HepG2 (cell line): ENCODE results near the gene RPS6KA5. TPM values are rescaled to one million over a fixed set of nuclear protein-coding genes. Genes with fewer than 3 reads are reported as not detected.

Source experiments
- CBX5 ChIP-seq: sonication (generic); formaldehyde crosslinking; IDR thresholded peaks from 2 replicates; pipeline ENCODE4 v1.4.0; 2020; ENCODE audit warnings: missing genetic modification reagents, borderline replicate concordance
- EHMT2 ChIP-seq: fragments of 200-600 bp; sonication (generic); IDR thresholded peaks from 2 replicates; pipeline ENCODE4 v1.7.0; 2017; ENCODE audit warnings: antibody characterized with exemption, low read depth, low read length, borderline replicate concordance
- ETV5 ChIP-seq: IDR thresholded peaks from 2 replicates; pipeline ENCODE4 v1.6.1; 2018; ENCODE audit warnings: missing biosample characterization, missing genetic modification reagents, inconsistent platforms, borderline replicate concordance
- GFI1 ChIP-seq: sonication (generic); formaldehyde crosslinking; IDR thresholded peaks from 2 replicates; pipeline ENCODE4 v1.5.0; 2020; ENCODE audit warnings: missing genetic modification reagents, mild to moderate bottlenecking, borderline replicate concordance
- HES4 ChIP-seq: sonication (generic); formaldehyde crosslinking; IDR thresholded peaks from 2 replicates; pipeline ENCODE4 v1.9.0; 2021; ENCODE audit warnings: mild to moderate bottlenecking, missing genetic modification reagents, borderline replicate concordance
- IRF2 ChIP-seq: IDR thresholded peaks from 2 replicates; pipeline ENCODE4 v1.6.1; 2018; ENCODE audit warnings: missing genetic modification reagents, missing compliant biosample characterization
- KLF13 ChIP-seq: sonication (generic); formaldehyde crosslinking; IDR thresholded peaks from 2 replicates; pipeline ENCODE4 v1.4.0; 2020; ENCODE audit warnings: mild to moderate bottlenecking, missing genetic modification reagents
- MTF2 ChIP-seq: sonication (generic); formaldehyde crosslinking; IDR thresholded peaks from 2 replicates; pipeline ENCODE4 v1.5.0; 2020; ENCODE audit warnings: missing genetic modification reagents, borderline replicate concordance
- NFE2L2 ChIP-seq: fragments of 150-350 bp; IDR thresholded peaks from 2 replicates; pipeline ENCODE4 v1.6.1; 2014; ENCODE audit warnings: low read length
- NONO ChIP-seq, 2 experiments: fragments of 450-650 bp in 1 of 2; sonication (generic) in 1 of 2; formaldehyde crosslinking in 1 of 2; IDR thresholded peaks in 1 of 2; conservative IDR thresholded peaks in 1 of 2; 2 replicates each; pipeline versions ENCODE4 v1.6.1 to v1.8.0; 2017 to 2022; ENCODE audit warnings: mild to moderate bottlenecking in 1 of 2, missing genetic modification reagents in 1 of 2, moderate library complexity in 1 of 2
- SCMH1 ChIP-seq: sonication (generic); formaldehyde crosslinking; IDR thresholded peaks from 2 replicates; pipeline ENCODE4 v1.9.0; 2021; ENCODE audit warnings: missing genetic modification reagents, mild to moderate bottlenecking, borderline replicate concordance
- TCF7L2 ChIP-seq: IDR thresholded peaks from 2 replicates; pipeline ENCODE4 v1.6.1; 2011; ENCODE audit warnings: mild to moderate bottlenecking, low read depth, low read length, moderate library complexity
- TRIM24 ChIP-seq: sonication (generic); formaldehyde crosslinking; IDR thresholded peaks from 2 replicates; pipeline ENCODE4 v1.8.0; 2022; ENCODE audit warnings: mild to moderate bottlenecking, missing genetic modification reagents
- YY1 ChIP-seq: IDR thresholded peaks from 2 replicates; pipeline ENCODE4 v1.6.1; 2011; ENCODE audit warnings: low read length, low read depth, moderate library complexity, mild to moderate bottlenecking; ENCODE audit not compliant: insufficient read depth, insufficient replicate concordance
- ZNF20 ChIP-seq: sonication (generic); formaldehyde crosslinking; IDR thresholded peaks from 2 replicates; pipeline ENCODE4 v1.4.0; 2020; ENCODE audit warnings: mild to moderate bottlenecking, moderate library complexity, missing genetic modification reagents
- ZNF256 ChIP-seq: sonication (generic); formaldehyde crosslinking; conservative IDR thresholded peaks from 2 replicates; pipeline ENCODE4 v1.4.0; 2020; ENCODE audit warnings: missing genetic modification reagents
- ZNF772 ChIP-seq: sonication (generic); formaldehyde crosslinking; IDR thresholded peaks from 2 replicates; pipeline ENCODE4 v1.5.0; 2020; ENCODE audit warnings: mild to moderate bottlenecking, missing genetic modification reagents
- ZSCAN20 ChIP-seq: sonication (generic); formaldehyde crosslinking; IDR thresholded peaks from 2 replicates; pipeline ENCODE4 v1.4.0; 2020; ENCODE audit warnings: missing genetic modification reagents, mild to moderate bottlenecking, borderline replicate concordance
- ZSCAN25 ChIP-seq: sonication (generic); formaldehyde crosslinking; IDR thresholded peaks from 2 replicates; pipeline ENCODE4 v1.8.0; 2022; ENCODE audit warnings: mild to moderate bottlenecking, missing genetic modification reagents
- polyA plus RNA-seq, 8 experiments: library from polyadenylated mRNA; depleted of rRNA in 3 of 8; stranded (reverse) in 7 of 8; unstranded in 1 of 8; fragments of >200 nt; fragmentation: Illumina TruSeq in 4 of 8; extraction: Trizol in 4 of 8; gene quantifications; 2 replicates each; pipeline versions ENCODE4 v1.2.1 to v1.2.3, GENCODE V29; 2011 to 2016; ENCODE audit warnings: low read depth in 4 of 8, missing spikeins in 1 of 8, mixed read lengths in 1 of 8; ENCODE audit not compliant: insufficient read depth in 1 of 8
- total RNA-seq, 5 experiments: library from RNA; depleted of rRNA; stranded (reverse); fragments of >200 nt; fragmentation: Illumina TruSeq; extraction: Trizol; gene quantifications; 2 replicates each; pipeline ENCODE4 v1.2.3, GENCODE V29; 2016; ENCODE audit warnings: low read depth in 1 of 5
- TF ChIP-seq, protein P1 (sequence below): sonication (generic); formaldehyde crosslinking; IDR thresholded peaks from 2 replicates; pipeline ENCODE4 v1.4.0; 2020; ENCODE audit warnings: mild to moderate bottlenecking, missing genetic modification reagents
- TF ChIP-seq, protein P2 (sequence below): sonication (generic); formaldehyde crosslinking; IDR thresholded peaks from 2 replicates; pipeline ENCODE4 v1.4.0; 2020; ENCODE audit warnings: missing genetic modification reagents, mild to moderate bottlenecking, borderline replicate concordance
- TF ChIP-seq, protein P3 (sequence below): sonication (generic); formaldehyde crosslinking; IDR thresholded peaks from 2 replicates; pipeline ENCODE4 v1.5.0; 2020; ENCODE audit warnings: missing genetic modification reagents
- TF ChIP-seq, protein P4 (sequence below): sonication (generic); formaldehyde crosslinking; IDR thresholded peaks from 2 replicates; pipeline ENCODE4 v1.5.0; 2020; ENCODE audit warnings: missing genetic modification reagents, mild to moderate bottlenecking, borderline replicate concordance

The RPS6KA5 gene
- total and polyA plus RNA-seq, 2 of the 13 experiments (the other 11 are each of a cell fraction or from before 2014, with no cell fraction given) = 0.50 to 0.58 TPM

DNA sequence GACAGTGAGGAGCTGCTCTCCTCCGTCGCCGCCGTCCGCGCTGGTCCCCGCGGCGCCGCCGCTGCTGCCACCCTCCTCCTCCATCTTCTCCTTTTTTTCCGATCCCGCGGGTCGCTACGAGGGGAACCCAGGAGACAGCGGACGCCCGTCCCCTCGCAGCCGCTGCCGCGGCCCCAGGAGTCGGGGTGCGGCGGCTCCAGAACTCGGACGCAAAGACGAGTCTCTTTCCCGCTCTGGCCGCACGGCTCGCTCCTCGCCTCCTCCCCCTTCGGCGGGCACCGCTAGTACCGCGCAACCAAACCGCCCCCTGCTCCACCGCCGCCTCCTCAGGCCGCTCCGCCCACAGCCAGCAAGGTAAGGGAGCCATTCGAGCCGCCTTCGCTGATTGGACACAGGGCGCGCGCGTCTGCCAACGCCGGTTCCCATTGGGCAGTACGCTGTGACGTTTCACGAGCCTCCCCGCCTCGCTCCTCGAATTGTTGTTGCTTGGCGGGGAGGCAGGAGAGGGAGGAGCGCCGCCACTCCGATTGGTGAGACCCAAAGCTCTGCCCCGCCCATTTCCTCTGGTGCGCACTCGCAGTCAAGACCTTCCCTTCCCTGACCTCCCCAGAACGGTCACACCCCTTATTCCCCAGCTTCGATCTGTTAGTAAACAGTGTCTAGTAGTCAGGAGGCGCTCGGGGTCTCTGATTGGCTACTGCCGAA is at the start of gene RPS6KA5 (continued):
- TF ChIP-seq, protein P1, sequence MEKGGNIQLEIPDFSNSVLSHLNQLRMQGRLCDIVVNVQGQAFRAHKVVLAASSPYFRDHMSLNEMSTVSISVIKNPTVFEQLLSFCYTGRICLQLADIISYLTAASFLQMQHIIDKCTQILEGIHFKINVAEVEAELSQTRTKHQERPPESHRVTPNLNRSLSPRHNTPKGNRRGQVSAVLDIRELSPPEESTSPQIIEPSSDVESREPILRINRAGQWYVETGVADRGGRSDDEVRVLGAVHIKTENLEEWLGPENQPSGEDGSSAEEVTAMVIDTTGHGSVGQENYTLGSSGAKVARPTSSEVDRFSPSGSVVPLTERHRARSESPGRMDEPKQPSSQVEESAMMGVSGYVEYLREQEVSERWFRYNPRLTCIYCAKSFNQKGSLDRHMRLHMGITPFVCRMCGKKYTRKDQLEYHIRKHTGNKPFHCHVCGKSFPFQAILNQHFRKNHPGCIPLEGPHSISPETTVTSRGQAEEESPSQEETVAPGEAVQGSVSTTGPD (CRISPR knock-in tag) = no peak
- TF ChIP-seq ZSCAN25 = no peak
- TF ChIP-seq ZNF256 (CRISPR knock-in tag) = 0 out of 2 replicates have a peak, but pooled peaks have one; percentile 54
- TF ChIP-seq, protein P2, sequence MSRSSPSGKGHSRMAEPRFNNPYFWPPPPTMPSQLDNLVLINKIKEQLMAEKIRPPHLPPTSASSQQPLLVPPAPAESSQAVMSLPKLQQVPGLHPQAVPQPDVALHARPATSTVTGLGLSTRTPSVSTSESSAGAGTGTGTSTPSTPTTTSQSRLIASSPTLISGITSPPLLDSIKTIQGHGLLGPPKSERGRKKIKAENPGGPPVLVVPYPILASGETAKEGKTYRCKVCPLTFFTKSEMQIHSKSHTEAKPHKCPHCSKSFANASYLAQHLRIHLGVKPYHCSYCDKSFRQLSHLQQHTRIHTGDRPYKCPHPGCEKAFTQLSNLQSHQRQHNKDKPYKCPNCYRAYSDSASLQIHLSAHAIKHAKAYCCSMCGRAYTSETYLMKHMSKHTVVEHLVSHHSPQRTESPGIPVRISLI (CRISPR knock-in tag) = no peak
- TF ChIP-seq TRIM24 = no peak
- TF ChIP-seq, protein P3, sequence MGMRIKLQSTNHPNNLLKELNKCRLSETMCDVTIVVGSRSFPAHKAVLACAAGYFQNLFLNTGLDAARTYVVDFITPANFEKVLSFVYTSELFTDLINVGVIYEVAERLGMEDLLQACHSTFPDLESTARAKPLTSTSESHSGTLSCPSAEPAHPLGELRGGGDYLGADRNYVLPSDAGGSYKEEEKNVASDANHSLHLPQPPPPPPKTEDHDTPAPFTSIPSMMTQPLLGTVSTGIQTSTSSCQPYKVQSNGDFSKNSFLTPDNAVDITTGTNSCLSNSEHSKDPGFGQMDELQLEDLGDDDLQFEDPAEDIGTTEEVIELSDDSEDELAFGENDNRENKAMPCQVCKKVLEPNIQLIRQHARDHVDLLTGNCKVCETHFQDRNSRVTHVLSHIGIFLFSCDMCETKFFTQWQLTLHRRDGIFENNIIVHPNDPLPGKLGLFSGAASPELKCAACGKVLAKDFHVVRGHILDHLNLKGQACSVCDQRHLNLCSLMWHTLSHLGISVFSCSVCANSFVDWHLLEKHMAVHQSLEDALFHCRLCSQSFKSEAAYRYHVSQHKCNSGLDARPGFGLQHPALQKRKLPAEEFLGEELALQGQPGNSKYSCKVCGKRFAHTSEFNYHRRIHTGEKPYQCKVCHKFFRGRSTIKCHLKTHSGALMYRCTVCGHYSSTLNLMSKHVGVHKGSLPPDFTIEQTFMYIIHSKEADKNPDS (CRISPR knock-in tag) = no peak
- TF ChIP-seq TCF7L2 = no peak
- peak; percentile 87; the same call in 1 of the 2 replicates for TF ChIP-seq ZSCAN20 (CRISPR knock-in tag)
- peak; percentile 38; the same call in 1 of the 2 replicates for TF ChIP-seq IRF2 (CRISPR knock-in tag)
- TF ChIP-seq CBX5 (CRISPR knock-in tag) = peak; percentile 8; the same call in 1 of the 2 replicates
- TF ChIP-seq SCMH1 (CRISPR knock-in tag) = no peak
- 0 out of 2 replicates have a peak, but pooled peaks have one; percentile 41 for TF ChIP-seq ZNF772 (CRISPR knock-in tag)
- no peak for TF ChIP-seq ETV5 (CRISPR knock-in tag)
- TF ChIP-seq MTF2 = no peak
- no peak for TF ChIP-seq ZNF20 (CRISPR knock-in tag)
- TF ChIP-seq NFE2L2 = no peak
- no peak for TF ChIP-seq GFI1 (CRISPR knock-in tag)
- no peak for TF ChIP-seq KLF13 (CRISPR knock-in tag)
- no peak; the same call in 1 of the 2 replicates for TF ChIP-seq EHMT2
- peak; percentile 62 for TF ChIP-seq YY1
- TF ChIP-seq NONO (IDR thresholded peaks at IDR 0.05) = no peak
- TF ChIP-seq NONO (CRISPR knock-in tag; conservative IDR thresholded peaks at IDR 0.05) = no peak; the same call in 1 of the 2 replicates
- TF ChIP-seq HES4 (CRISPR knock-in tag) = no peak; the same call in 1 of the 2 replicates
- TF ChIP-seq, protein P4, sequence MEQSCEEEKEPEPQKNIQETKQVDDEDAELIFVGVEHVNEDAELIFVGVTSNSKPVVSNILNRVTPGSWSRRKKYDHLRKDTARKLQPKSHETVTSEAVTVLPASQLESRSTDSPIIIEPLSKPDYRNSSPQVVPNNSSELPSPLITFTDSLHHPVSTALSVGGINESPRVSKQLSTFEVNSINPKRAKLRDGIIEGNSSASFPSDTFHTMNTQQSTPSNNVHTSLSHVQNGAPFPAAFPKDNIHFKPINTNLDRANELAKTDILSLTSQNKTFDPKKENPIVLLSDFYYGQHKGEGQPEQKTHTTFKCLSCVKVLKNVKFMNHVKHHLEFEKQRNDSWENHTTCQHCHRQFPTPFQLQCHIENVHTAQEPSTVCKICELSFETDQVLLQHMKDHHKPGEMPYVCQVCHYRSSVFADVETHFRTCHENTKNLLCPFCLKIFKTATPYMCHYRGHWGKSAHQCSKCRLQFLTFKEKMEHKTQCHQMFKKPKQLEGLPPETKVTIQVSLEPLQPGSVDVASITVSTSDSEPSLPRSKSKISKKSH (CRISPR knock-in tag) = peak; percentile 14; the same call in 1 of the 2 replicates
